HEK293 (cell line): ENCODE measurements around the gene KIZ.

Source experiments
- CTCF ChIA-PET: fragments of 350-600 bp; formaldehyde crosslinking; extraction: SDS; loops from one replicate; lab custom pipeline; 2021; ENCODE audit warnings: antibody characterized with exemption; lab: Yijun Ruan, JAX
- POLR2A ChIA-PET: fragments of 300-600 bp; formaldehyde crosslinking; extraction: SDS; loops from one replicate; lab custom pipeline; 2020; ENCODE audit warnings: antibody characterized with exemption, inconsistent platforms; lab: Yijun Ruan, JAX
- H3K27ac ChIP-seq: fragments of 200-500 bp; sonication (Bioruptor generic); 2 replicates; pipeline ENCODE4 v1.5.1; 2014; ENCODE audit warnings: low read depth, low read length, control low read depth, inconsistent platforms; ENCODE audit errors: extremely low read depth
- H3K36me3 ChIP-seq, 2 experiments: fragments of 200-500 bp in 1 of 2; sonication (Bioruptor generic) in 1 of 2; 1 replicate in 1 of 2; 2 replicates in 1 of 2; pipeline ENCODE4 v1.5.1; 2014 to 2017; ENCODE audit warnings: inconsistent platforms in 2 of 2, low read length in 2 of 2; ENCODE audit not compliant: control insufficient read depth in 2 of 2, insufficient read depth in 1 of 2
- H3K4me1 ChIP-seq: fragments of 200-500 bp; sonication (Bioruptor generic); 2 replicates; pipeline ENCODE4 v1.5.1; 2014; ENCODE audit warnings: mild to moderate bottlenecking, low read length, inconsistent platforms; ENCODE audit not compliant: control insufficient read depth, insufficient read depth
- H3K4me3 ChIP-seq: 2 replicates; pipeline ENCODE4 v1.5.1; 2011; ENCODE audit warnings: low read depth, mild to moderate bottlenecking, control low read depth, low read length, moderate library complexity
- H3K9me3 ChIP-seq: fragments of 200-500 bp; sonication (Bioruptor generic); 2 replicates; pipeline ENCODE4 v1.5.1; 2014; ENCODE audit warnings: low read depth, low read length, inconsistent platforms; ENCODE audit not compliant: control insufficient read depth, insufficient read depth
- ELK4 ChIP-seq: IDR thresholded peaks from 2 replicates; pipeline ENCODE4 v1.6.1; 2011; ENCODE audit warnings: mild to moderate bottlenecking, low read depth, low read length, borderline replicate concordance
- FEZF1 ChIP-seq: fragments of 450-650 bp; formaldehyde crosslinking; IDR thresholded peaks from 2 replicates; pipeline ENCODE4 v1.5.1; 2016; ENCODE audit warnings: missing biosample characterization, missing genetic modification characterization
- IKZF3 ChIP-seq: fragments of 450-650 bp; IDR thresholded peaks from 2 replicates; pipeline ENCODE4 v1.5.0; 2018; ENCODE audit warnings: missing biosample characterization, mild to moderate bottlenecking, missing genetic modification characterization, moderate library complexity
- KLF10 ChIP-seq: fragments of 450-650 bp; IDR thresholded peaks from 2 replicates; pipeline ENCODE4 v1.5.1; 2018; ENCODE audit warnings: missing biosample characterization, mild to moderate bottlenecking, missing genetic modification characterization
- KLF16 ChIP-seq: fragments of 450-650 bp; formaldehyde crosslinking; IDR thresholded peaks from 2 replicates; pipeline ENCODE4 v1.5.1; 2017; ENCODE audit warnings: missing biosample characterization, missing genetic modification characterization
- KLF7 ChIP-seq: fragments of 450-650 bp; formaldehyde crosslinking; IDR thresholded peaks from 2 replicates; pipeline ENCODE4 v1.5.1; 2016; ENCODE audit warnings: missing biosample characterization, missing genetic modification characterization, borderline replicate concordance
- MEIS1 ChIP-seq: sonication (generic); formaldehyde crosslinking; IDR thresholded peaks from 2 replicates; pipeline ENCODE4 v1.8.1; 2022; ENCODE audit warnings: missing genetic modification reagents, mild to moderate bottlenecking, borderline replicate concordance
- MZF1 ChIP-seq: fragments of 450-650 bp; formaldehyde crosslinking; IDR thresholded peaks from 2 replicates; pipeline ENCODE4 v1.5.1; 2017; ENCODE audit warnings: missing biosample characterization, missing genetic modification characterization, borderline replicate concordance
- SETDB1 ChIP-seq: IDR thresholded peaks from one replicate; pipeline ENCODE4 v1.6.1; 2017; ENCODE audit warnings: mild to moderate bottlenecking, low read length, moderate library complexity, mixed read lengths; ENCODE audit not compliant: insufficient read length
- SP2 ChIP-seq: fragments of 450-650 bp; formaldehyde crosslinking; IDR thresholded peaks from 2 replicates; pipeline ENCODE4 v1.5.1; 2016; ENCODE audit warnings: missing biosample characterization, missing genetic modification characterization
- YY2 ChIP-seq: fragments of 450-650 bp; formaldehyde crosslinking; IDR thresholded peaks from 2 replicates; pipeline ENCODE4 v1.5.1; 2016; ENCODE audit warnings: missing biosample characterization, missing genetic modification characterization
- ZFP69B ChIP-seq: fragments of 450-650 bp; formaldehyde crosslinking; IDR thresholded peaks from 2 replicates; pipeline ENCODE4 v1.5.1; 2016; ENCODE audit warnings: missing biosample characterization, missing genetic modification characterization
- ZNF174 ChIP-seq: fragments of 450-650 bp; formaldehyde crosslinking; IDR thresholded peaks from 2 replicates; pipeline ENCODE4 v1.5.0; 2017; ENCODE audit warnings: missing biosample characterization, mild to moderate bottlenecking, missing genetic modification characterization
- ZNF23 ChIP-seq: fragments of 450-650 bp; formaldehyde crosslinking; IDR thresholded peaks from 2 replicates; pipeline ENCODE4 v1.5.1; 2016; ENCODE audit warnings: missing biosample characterization, missing genetic modification characterization, borderline replicate concordance
- ZNF239 ChIP-seq: fragments of 450-650 bp; formaldehyde crosslinking; IDR thresholded peaks from 2 replicates; pipeline ENCODE4 v1.5.1; 2016; ENCODE audit warnings: missing biosample characterization, missing genetic modification characterization
- ZNF37A ChIP-seq: fragments of 450-650 bp; IDR thresholded peaks from 2 replicates; pipeline ENCODE4 v1.5.1; 2018; ENCODE audit warnings: missing biosample characterization, missing genetic modification characterization
- ZNF391 ChIP-seq: fragments of 450-650 bp; formaldehyde crosslinking; IDR thresholded peaks from 2 replicates; pipeline ENCODE4 v1.5.1; 2016; ENCODE audit warnings: low read depth, missing biosample characterization, missing genetic modification characterization, borderline replicate concordance
- ZNF510 ChIP-seq: fragments of 450-650 bp; formaldehyde crosslinking; IDR thresholded peaks from 2 replicates; pipeline ENCODE4 v1.5.1; 2018; ENCODE audit warnings: mild to moderate bottlenecking, missing genetic modification characterization, missing biosample characterization; ENCODE audit not compliant: insufficient replicate concordance
- ZNF518A ChIP-seq: fragments of 450-650 bp; formaldehyde crosslinking; conservative IDR thresholded peaks from 2 replicates; pipeline ENCODE4 v1.5.1; 2016; ENCODE audit warnings: low read depth, missing biosample characterization, missing genetic modification characterization
- ZNF529 ChIP-seq: fragments of 450-650 bp; formaldehyde crosslinking; IDR thresholded peaks from 2 replicates; pipeline ENCODE4 v1.5.1; 2017; ENCODE audit warnings: missing genetic modification characterization, missing biosample characterization; ENCODE audit not compliant: insufficient replicate concordance
- ZNF549 ChIP-seq: fragments of 450-650 bp; IDR thresholded peaks from 2 replicates; pipeline ENCODE4 v1.5.1; 2018; ENCODE audit warnings: missing biosample characterization, missing genetic modification characterization, mild to moderate bottlenecking, inconsistent platforms, moderate library complexity
- ZNF596 ChIP-seq: fragments of 450-650 bp; IDR thresholded peaks from 2 replicates; pipeline ENCODE4 v1.5.0; 2018; ENCODE audit warnings: missing biosample characterization, mild to moderate bottlenecking, missing genetic modification characterization, moderate library complexity
- ZNF623 ChIP-seq: fragments of 450-650 bp; formaldehyde crosslinking; IDR thresholded peaks from 2 replicates; pipeline ENCODE4 v1.5.1; 2016; ENCODE audit warnings: missing biosample characterization, missing genetic modification characterization
- ZNF837 ChIP-seq: fragments of 450-650 bp; formaldehyde crosslinking; IDR thresholded peaks from 2 replicates; pipeline ENCODE4 v1.5.1; 2016; ENCODE audit warnings: missing biosample characterization, missing genetic modification characterization

KIZ gene

GRCh38 chr20:21117521-21117920, 8.4 kb upstream of the KIZ start (continued):
- no peak for TF ChIP-seq ZNF518A (tag by site-specific recombination)
- TF ChIP-seq ZNF239, result no peak

GRCh38 chr20:21118138-21118537, 7.7 kb upstream of the KIZ start:
- Histone ChIP-seq H3K9me3 (no peaks in the 10 kb centered on the region), H3K27ac (no peak overlapping the region), H3K4me3 (no peak overlapping the region), H3K4me1 (no peaks in the 10 kb centered on the region), H3K36me3 (no peaks in the 10 kb centered on the region)
- CTCF ChIA-PET, result interaction anchor here (0.8 kb wide), 1 partner anchor 70 kb away, joined by 5 read pairs; no protein-coding TSS in a partner anchor
- TF ChIP-seq ZNF510 (tag by site-specific recombination) (no peak), ZNF174 (tag by site-specific recombination) (no peak), IKZF3 (tag by site-specific recombination) (no peak), ZNF391 (no peak), MEIS1 (CRISPR knock-in tag) (no peak), MZF1 (tag by site-specific recombination) (no peak), ZNF549 (tag by site-specific recombination) (no peak), ZNF837 (tag by site-specific recombination) (no peak), ZNF518A (tag by site-specific recombination) (no peak), SETDB1 (no peak), ZNF23 (tag by site-specific recombination) (no peak)
- POLR2A ChIA-PET, result no interaction called here

- CTCF ChIA-PET, result interaction anchor here (0.8 kb wide), 1 partner anchor 70 kb away, joined by 5 read pairs; no protein-coding TSS in a partner anchor
- Histone ChIP-seq H3K27ac (no peak overlapping the region), H3K4me1 (no peaks in the 10 kb centered on the region), H3K36me3 (no peaks in the 10 kb centered on the region), H3K4me3 (no peak overlapping the region), H3K9me3 (no peaks in the 10 kb centered on the region)
- POLR2A ChIA-PET, result no interaction called here
- TF ChIP-seq SP2 (tag by site-specific recombination) (no peak), ZNF37A (no peak), KLF10 (tag by site-specific recombination) (no peak), ZNF596 (tag by site-specific recombination) (no peak), ZFP69B (no peak), ELK4 (no peak), FEZF1 (tag by site-specific recombination) (no peak), YY2 (tag by site-specific recombination) (no peak), ZNF529 (tag by site-specific recombination) (no peak), KLF16 (tag by site-specific recombination) (no peak), KLF7 (tag by site-specific recombination) (no peak), ZNF623 (tag by site-specific recombination) (no peak), ZNF23 (tag by site-specific recombination) (no peak)
Measured at GRCh38 chr20:21118782-21119181, 7.1 kb upstream of the KIZ start.
